Vagina (tissue), 2 donors: ENCODE measurements around the gene OVCH2.

ENCODE experiments used
- POLR2A ChIP-seq, 2 donors: fragments of 450-650 bp; IDR thresholded peaks; one replicate each; pipeline ENCODE4 v1.6.1; 2017; ENCODE audit warnings: antibody characterized with exemption in 2 of 2, mild to moderate bottlenecking in 2 of 2, moderate library complexity in 2 of 2
- TF ChIP-seq, protein P1 (sequence below), 3 experiments: fragments of 450-650 bp in 2 of 3; fragments of 200-600 bp in 1 of 3; sonication (generic) in 1 of 3; IDR thresholded peaks; one replicate each; pipeline ENCODE4 v1.5.1; 2017 to 2019; ENCODE audit warnings: antibody characterized with exemption in 3 of 3, mild to moderate bottlenecking in 2 of 3, moderate library complexity in 2 of 3

DNA sequence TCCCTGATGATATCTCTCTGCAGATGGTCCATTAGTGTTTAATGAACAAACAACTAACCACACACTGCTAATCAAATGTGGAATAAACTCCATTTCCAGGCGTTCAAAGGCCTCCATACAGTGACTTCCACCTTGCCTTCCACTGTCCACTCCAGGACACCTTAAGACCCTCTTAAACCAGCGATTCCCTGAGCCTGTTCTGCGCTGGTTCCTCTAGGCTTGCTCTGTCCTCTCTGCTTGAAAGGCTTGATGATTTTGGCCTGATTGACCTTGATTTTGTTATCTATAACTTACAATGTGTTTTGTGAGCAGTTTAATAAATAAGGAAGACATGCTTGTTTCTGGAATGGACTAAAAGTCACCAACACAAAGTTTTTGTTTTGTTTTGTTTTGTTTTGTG lies 12.0 kb downstream of the OVCH2 start:
- TF ChIP-seq, protein P1, sequence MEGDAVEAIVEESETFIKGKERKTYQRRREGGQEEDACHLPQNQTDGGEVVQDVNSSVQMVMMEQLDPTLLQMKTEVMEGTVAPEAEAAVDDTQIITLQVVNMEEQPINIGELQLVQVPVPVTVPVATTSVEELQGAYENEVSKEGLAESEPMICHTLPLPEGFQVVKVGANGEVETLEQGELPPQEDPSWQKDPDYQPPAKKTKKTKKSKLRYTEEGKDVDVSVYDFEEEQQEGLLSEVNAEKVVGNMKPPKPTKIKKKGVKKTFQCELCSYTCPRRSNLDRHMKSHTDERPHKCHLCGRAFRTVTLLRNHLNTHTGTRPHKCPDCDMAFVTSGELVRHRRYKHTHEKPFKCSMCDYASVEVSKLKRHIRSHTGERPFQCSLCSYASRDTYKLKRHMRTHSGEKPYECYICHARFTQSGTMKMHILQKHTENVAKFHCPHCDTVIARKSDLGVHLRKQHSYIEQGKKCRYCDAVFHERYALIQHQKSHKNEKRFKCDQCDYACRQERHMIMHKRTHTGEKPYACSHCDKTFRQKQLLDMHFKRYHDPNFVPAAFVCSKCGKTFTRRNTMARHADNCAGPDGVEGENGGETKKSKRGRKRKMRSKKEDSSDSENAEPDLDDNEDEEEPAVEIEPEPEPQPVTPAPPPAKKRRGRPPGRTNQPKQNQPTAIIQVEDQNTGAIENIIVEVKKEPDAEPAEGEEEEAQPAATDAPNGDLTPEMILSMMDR (IDR thresholded peaks at IDR 0.05) = no peak
- TF ChIP-seq POLR2A (IDR thresholded peaks at IDR 0.05) = no peak
